A549 treated with AZD2906 at 1 μM for 4 hours (cell line): ENCODE data around the gene FSTL5. TPM values are rescaled to one million over a fixed set of nuclear protein-coding genes. Genes with fewer than 3 reads are reported as not detected.

Experiments used
- total RNA-seq: library from RNA; stranded (reverse); fragments of 200-300 nt; extraction: Qiagen RNA extraction; gene quantifications from 5 replicates; pipeline ENCODE4 v1.2.3, GENCODE V29; 2022

Gene FSTL5
- total RNA-seq, result 0.03 to 0.07 TPM (median 0.05 TPM) in 3 of 5 replicates, not detected in the others

GRCh38 chr4:162163892-162164759 lies at the start of gene FSTL5:
Gene FSTL5 (minus strand): TSS chr4:162164000. CDS start chr4:162111396, 52,604 bp downstream.

